Fibroblast of skin of right biceps (primary cell): ENCODE results near the gene MACROD2.
A peak's percentile ranks its signal among the peaks of the same experiment; 100 is the strongest.
"Not testable (repeated sequence)": the region's sequence is repeated elsewhere in the genome, so short reads cannot be mapped to it uniquely, and the experiment has no call there.

Experiments
- DNase-seq: peaks from one replicate; pipeline ENCODE4 v3.0.0-alpha.2; 2013

Gene MACROD2

DNA sequence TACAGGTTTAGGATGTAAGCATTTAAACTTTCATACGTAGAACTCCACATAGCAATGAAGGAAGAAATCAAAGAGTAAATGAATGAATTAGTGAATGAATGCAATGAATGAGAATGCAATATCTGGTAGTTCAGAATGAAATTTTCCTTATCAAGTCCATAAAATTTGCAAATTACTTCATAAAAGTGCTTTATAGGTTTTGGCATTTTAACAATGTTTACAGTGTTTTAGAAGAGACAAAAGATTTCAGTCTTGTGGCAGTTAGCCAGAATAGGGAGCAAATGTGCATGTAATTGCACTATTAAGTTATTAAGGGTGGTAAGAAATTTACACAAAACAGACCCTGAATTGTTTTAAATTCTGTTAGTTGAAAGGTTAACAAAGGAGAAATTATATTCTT, 1081.5 kb downstream of the MACROD2 start:
- no peak for DNase-seq

DNA sequence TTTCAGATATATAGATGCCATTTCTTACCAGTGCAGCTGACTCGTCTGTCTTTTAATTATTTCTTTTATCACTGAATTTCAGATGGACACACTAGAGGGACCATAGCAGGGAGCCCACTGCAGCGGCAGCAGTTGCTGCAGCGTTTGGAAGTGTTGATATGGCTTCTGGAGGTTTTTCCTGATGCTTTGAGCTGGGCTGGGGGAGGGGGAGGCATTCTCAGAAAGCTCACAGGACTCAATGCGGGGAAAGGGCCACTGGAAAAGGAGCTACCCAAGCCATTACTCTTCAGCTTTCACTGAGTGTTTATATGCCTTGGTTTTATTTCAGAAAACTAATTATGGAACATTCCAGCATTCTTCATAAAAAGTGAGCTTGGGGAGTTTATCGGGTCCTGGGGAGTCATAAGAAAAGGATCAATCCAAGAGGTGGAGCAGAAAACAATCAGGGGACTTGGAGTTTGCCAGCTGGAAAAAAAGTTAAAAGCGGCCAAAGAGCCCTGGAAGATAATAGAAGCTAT, 1082.5 kb downstream of the MACROD2 start:
- no peak for DNase-seq

DNA sequence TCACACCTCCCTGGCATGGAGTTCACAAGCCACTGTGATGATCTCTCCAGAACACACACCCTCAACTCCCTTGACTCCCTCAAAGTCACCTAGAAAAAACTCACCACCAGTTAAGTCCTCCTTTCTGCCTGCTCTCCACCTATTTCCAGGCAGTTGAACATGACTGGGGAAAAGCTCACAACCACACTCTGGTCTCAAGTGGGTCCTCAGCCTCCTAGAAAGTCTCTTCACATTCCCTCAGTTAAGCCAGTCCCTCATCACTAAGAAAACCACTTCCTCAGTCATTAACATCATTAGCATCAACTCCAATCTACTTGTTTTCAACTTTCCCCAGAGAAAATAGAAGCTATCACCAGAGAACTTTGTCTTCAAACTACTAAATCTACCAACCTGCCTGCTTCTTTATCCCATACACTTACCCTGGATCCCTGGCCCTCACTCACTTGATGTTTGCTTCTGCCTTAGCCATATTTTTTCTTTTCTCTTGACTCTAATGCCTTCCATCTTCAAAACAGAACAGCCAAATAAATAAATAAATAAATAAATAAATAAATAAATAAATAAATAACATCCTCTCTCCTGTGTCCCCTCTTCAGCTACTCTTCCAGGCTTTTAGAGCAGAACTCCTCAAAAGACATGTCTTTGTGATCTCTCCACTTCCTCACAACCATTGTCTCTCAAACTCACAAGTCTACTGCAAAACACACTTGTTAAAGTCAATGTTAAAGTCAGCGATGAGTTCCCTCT, 1084.5 kb downstream of the MACROD2 start:
- no peak for DNase-seq

DNA sequence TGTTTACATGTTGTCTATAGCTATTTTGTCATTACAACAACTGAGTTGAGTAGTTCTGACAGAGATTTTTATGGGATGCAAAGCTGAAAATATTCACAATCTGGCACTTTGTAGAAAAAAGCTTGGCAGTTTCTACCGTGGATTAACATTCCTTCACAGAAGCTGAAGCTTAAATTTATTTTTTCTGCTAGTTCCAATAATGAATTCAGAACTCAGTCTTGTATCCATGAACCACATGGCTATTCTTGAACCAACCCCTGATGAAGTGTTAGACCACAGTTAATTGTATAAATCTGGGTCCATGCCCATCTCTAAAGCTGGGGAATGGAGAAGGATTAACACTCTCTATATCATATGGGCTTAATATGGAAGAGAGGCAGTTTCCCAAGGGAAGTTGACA, 1085.9 kb downstream of the MACROD2 start:
- DNase-seq = no peak

DNA sequence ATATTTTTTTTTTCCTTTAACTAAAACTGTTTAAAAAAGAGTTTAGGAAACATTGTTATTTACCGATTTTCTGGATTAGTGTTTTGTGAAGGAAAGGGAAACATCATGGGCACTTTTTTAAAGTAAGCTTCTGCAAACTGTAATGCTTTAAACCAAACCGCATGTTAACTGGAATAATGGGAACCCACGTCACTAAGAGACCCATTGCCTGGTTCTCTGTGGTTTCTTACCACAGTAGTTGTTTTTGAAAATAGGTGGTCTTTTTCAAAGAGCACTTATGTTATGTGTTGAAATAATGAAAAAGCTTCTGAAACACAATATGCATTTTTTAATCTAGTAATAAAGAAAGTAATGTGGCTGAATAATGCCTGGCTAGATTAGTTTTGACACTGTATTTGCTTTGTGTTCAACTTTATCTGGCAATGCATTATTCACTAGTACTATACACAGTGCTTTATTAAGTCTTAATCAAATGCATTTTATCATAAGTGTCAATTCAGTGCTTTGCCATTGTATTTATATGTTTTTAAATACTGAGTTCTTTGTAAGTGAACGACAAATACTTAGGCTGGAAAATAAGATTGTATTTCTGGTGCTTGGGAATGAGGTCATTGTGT, 1096.2 kb downstream of the MACROD2 start:
- peak; percentile 12 for DNase-seq

DNA sequence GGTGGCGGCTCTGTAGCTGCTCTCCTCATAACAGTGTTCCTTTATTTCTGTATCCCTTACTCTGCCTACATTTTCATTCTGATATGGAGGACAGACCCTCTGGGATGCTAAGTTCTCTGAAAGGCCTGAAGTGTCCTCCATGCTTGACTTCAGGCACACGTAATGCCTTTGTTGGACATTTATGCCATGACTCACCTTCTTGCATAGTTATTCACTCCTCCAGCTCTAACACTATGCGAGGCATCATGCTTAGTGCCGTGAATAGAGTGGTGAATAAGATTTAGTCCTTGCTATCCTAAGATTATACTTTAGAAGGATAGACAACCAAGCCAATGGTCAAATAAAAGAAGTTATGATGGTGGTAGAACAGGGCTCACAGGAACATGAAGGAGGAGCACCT, 1103.0 kb downstream of the MACROD2 start:
- DNase-seq = no peak

DNA sequence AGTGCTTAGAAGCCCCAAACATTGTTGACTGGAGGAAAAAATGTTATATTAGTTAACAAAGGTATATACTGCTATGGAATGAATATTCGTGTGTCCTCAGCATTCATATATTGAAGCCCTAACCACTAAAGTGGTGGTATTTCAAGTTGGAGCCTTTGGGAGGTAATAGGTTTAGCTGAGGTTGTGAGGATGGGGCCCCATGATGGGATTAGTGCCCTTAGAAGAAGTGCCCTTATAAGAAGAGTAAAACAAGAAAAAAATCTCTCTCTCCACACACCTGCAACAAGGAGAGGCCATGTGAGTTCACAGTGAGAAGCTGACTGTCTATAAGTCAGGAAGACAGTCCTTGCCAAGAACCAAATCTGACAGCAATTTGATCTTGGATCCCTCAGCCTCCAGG, 1103.8 kb downstream of the MACROD2 start:
- DNase-seq = no peak

DNA sequence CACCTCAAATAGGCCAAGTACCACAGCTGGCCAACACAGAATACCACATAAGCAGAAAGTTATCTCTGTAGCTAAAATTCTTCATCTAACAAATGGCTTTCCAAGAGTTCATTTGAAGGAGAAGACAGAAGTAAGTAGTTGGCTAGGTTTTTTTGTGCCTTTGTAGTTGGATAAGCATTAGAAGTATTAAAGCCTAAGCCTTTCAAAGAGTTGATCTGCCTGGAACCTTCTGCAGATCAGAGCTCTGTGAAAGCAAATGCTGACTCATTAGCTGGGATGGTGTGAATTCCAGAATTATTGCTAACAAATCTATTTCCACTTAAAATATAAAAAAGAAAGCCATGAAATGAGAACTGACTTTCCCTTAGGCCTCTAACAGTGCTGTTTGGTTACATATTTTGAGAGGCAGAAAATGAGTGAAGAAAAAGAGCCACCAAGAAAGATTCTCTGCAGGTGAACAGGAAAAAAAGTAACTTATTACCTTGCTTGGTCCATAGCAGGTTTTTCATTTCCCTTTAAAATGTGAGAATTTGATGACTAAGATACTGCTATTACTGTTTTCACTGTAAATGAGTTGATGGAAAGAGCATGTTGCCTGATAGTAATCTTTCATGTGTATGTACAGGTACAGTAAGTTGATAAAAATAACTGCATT, 1105.3 kb downstream of the MACROD2 start:
- peak; percentile 49 for DNase-seq

DNA sequence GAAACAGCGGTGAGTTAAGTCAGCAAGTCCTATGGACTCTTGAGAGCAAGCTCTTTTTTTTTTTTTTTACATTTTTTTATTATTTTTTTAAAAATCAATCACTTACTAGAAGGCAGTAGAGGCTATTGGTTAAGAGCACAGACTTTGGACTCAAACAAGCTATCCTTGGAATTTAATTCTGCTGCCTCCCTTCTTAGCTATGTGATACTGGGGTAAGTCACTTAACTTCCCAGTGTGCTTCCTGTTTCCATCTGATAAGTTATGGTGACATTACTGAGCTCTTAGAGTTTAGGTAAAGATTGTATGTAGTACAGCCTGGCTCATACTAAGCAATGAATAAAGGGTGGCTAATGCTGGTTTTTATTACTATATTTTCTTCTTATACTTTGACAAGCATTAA, 1112.6 kb downstream of the MACROD2 start:
- no peak for DNase-seq

DNA sequence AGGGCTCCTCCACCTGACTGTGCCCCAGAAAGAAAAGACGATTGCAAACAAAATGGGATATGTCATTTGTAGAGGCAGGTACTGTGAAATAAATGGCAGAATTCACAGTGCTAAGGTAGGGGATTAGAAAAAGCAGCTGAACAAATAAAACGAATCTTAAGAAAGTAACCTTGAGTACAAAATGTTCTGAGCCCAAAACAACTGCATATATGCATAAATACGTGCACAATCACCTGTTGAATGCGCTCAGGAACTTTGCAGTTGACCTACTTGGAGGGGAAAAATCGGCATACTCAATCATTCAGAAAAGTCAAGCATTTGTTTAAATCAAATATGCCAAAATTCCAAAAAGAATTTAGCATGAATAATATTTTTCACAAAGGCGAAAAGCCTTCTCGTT, 1114.2 kb downstream of the MACROD2 start:
- no peak for DNase-seq

DNA sequence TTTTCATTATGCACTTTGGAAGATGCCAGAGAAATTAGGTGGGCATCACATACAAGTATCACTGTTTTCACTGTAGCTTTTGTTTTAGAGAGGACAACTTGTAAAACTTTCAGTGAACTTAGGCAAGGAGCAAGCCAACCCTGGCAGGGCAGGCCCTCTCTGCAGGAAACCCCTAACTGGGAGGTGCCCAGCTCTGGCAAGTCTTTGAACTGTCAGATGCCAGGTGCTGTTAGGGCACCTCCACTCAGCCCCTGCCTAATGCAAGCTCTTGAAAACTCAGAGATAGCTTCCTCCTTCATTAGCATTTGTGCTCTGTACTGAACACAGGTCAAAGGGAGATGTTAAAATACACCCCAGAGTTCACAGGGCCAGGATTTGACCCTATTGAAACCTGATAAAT, 1116.3 kb downstream of the MACROD2 start:
- no peak for DNase-seq

DNA sequence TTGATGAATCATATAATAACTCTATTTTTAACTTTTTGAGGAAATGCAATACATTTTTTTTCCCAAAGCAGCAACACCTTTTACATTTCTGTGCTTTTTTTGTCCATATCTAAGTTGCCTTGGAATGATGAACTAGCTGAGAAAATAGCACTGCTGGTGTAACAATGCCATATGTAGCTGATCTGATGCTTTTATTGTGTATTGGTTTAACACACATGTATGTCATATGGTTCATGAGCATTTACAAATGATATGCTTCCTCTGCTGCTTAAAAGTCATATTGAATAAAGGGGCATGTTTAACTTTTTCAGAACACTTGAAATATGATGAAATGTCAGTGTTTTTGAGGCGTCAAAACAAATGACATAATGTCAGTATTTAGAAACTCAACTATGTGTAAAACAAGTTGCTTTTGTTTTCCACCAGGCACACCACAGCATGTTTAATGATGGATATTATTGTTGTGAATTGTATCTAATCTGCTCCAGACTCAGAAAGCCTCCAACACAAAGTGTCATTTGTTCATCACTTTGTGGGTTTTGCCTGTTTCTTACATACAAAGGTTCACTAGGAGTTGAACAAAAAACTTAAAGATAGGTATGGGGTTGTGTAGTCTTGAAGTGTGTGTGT, 1117.9 kb downstream of the MACROD2 start:
- no peak for DNase-seq

DNA sequence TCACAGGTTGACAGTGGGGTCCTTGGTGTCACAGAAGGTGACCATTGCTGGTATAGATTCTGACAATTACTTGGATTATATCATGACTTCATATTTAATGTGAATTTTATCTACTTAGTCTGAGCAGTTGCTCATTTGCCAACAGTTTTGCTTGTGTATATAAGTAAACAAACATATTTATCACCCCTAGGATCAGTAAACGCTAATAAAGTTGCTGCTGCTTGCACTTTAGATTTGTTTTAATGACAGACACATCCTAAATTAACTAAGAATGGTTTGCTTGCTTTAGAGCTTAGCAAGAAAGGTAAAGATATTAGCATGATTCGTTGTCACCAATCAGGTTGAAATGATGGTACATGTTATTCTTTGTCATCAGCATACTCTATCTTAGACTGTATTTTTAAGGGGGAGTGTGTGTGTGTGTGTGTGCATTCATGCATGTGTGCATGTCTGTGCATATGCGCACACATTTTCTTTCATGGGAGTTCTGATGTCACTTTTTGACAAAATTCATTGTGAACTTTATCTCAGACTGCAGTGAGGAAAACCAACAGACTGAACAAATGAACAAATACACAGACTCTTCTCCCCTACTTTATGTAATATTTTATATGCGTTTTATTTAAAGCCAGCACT, 1124.7 kb downstream of the MACROD2 start:
- DNase-seq = no peak

DNA sequence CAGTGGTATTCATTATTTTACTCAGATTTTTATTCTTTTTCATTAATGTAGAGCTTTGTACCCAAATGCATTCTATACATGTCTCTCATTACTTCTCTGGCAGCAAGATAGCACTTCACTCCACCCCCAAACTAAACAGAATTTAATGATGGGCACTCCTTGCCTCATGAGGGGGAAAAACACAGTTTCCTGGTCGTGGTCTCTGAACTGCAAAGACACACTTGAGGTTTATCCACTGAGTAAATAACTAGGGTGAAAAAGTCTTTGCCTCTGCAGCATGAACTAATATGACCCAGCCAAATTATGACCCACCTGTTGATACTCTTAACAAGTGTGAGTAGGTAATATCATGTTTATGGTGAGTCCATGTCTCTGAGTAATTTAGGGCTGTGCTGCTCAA, 1127.3 kb downstream of the MACROD2 start:
- DNase-seq = no peak

DNA sequence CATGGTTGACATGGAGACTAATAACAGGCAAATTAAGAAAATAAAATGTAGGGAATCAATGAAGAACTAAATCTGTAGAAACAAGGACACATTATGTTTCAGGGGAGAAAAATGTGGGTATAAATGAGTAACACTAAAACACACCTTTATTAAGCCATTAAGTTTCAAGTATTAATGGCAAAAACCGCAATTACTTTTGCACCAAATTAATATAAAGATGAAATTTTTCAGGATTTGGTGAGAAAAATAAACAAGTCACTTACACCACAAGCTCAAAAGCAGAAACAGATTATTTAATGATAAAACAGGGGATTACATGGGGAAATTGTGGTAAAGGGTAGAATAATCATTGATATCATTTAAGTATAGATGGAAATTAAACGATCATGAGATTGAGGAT, 1135.9 kb downstream of the MACROD2 start:
- DNase-seq = no peak

DNA sequence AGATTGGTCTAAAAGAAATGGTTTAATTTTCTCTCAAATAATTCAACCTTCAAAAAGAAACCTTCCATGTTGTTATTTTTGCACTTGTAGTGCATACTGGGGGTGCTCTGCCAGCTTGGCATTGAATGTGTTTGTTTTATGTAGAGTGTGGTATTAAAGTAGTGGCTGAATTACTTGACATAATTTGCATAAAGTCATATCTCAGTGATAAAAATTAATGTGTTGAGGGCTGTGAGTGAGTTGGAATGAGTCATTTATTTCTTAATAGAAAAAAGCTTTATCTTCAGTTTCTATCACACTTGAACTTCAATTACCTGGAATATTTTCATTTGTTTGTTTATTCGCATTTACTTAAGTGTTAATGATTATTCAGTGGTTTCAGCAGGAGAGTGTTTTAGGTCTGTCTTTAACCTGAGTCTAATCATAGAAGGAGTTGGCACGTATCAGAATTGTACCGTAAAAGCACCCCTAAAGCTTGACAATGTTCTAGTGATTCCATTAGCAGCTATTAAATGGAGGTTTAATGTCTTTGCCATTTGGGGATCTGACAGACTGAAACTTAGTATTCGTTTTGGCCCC, 1143.3 kb downstream of the MACROD2 start:
- no peak for DNase-seq

DNA sequence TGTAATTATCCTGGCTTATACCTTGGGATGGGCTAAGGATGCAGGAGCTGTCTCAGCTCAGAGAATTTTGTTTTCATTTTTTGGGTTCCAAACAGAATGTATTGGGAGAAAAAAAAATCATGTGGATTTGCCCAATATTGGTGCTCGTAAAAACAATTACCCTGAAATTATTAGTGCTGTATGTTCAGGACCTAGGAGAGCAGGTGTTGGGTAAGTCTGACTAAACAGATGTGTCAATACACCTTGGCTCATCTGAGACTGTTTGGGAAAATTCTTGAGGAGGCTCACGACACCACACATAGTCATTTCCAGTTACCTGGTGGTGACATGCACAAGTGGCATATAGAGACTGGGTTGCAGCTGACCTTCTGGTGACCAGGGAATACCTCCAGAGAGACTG, 1144.2 kb downstream of the MACROD2 start:
- DNase-seq = no peak

DNA sequence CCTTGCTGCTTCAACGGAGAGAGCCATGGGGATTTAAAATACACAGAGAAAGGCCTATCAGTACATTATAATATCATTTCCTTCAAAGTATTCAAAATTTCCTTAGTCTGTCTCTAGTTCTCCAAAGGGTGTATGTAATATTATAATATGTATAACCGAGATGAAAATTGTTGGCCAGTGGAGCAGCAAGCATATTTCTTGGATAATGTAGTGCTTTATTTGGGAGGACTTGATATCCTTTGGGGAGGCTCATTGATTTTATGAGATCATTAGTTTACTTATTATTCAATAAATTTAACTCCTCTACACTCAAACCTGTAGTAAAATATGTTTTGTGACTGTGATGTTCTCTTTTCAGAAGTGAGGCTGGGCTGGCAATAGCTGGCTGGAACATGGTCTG, 1145.0 kb downstream of the MACROD2 start:
- DNase-seq = no peak

DNA sequence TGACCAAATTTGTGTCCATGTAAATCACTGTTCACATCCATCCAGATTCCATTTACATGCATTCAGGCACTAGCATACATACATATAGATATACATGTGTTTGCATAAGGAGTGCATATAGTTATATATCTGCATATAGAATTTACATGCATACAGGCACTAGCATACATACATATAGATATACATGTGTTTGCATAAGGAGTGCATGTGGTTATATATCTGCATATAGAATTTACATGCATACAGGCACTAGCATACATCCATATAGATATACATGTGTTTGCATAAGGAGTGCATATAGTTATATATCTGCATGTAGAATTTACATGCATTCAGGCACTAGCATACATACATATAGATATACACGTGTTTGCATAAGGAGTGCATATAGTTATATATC, 1145.6 kb downstream of the MACROD2 start:
- not testable (repeated sequence) for DNase-seq

DNA sequence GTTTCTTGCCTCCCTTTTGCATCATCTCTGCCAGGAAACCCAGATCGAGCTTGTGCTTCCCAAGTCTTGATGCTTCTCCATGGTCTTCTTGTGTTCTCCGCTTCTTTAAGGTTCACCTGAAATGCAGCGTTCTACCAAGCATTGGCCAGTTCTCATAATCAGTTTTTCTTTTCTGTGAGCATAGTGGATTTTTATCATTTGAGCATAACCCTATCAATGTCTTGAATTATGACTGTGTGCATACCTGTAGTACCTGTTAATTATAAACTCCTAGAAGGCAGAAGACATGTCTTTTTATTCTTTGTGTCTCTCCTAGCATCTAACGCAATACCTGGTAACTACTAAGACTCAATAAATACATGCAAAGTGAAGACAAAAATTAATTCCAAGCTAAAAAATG, 1146.5 kb downstream of the MACROD2 start:
- no peak for DNase-seq

DNA sequence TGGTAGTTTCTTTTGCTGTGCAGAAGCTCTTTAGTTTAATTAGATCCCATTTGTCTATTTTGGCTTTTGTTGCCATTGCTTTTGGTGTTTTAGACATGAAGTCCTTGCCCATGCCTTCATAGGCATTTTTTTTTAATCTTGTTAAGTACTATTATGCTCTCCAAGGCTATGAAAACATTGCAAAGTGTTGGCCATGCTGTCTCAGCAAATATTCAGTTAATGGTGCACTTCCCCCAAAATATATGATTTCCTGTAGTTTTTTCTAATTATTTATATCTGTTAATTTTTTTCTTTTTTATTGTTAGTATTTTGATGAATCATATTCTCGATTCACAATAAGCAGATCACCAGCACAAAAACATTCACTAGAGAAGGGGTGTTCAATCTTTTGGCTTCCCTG, 1148.2 kb downstream of the MACROD2 start:
- DNase-seq = no peak

DNA sequence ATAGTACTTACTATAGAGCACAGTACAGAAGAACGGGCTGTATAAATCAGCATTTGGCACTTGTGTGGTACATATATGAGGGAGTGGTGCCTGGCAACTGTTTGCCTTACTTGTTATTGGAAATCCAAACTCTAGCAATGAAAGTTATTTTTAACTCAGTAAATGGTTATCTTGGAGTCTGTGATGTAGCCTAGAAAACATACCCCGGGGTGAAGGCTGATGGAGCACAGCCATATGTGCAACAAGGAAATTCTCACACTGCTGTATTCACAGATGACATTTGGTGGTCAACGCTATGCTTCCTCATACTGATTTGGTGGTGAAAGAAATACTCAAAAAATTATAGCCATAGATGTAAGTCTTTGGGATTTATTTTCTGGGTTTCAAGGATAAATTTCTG, 1149.6 kb downstream of the MACROD2 start:
- no peak for DNase-seq

DNA sequence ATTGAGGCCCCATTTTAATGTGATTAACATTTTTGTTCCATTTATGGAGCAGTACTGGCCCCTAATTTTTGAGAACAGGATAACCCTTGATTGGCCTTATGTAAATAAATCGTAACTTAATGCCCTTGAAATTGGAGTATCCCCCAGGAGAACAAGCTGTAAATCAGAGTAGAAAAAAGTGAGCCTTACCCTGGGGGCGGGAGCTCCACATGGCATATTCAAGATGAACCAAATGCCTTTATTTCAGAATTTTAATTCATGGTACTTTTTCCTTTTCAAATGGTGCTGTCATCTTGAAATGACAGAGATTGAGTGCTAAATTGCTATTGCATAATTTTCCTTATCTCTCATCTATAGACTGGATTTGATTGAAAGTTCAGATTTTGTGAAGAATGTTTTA, 1151.6 kb downstream of the MACROD2 start:
- no peak for DNase-seq
